22Rv1 (cell line): ENCODE results near the gene CFDP1.

Source experiments
- H3K27ac ChIP-seq: fragments of 450-650 bp; 2 replicates; pipeline ENCODE4 v1.5.1; 2017
- ZFX ChIP-seq: fragments of 450-650 bp; IDR thresholded peaks from 2 replicates; pipeline ENCODE4 v1.6.1; 2017; ENCODE audit warnings: antibody characterized with exemption, borderline replicate concordance
- TF ChIP-seq, protein P1 (sequence below): fragments of 450-650 bp; IDR thresholded peaks from 2 replicates; pipeline ENCODE4 v1.5.1; 2017; ENCODE audit warnings: mild to moderate bottlenecking

The CFDP1 gene

DNA sequence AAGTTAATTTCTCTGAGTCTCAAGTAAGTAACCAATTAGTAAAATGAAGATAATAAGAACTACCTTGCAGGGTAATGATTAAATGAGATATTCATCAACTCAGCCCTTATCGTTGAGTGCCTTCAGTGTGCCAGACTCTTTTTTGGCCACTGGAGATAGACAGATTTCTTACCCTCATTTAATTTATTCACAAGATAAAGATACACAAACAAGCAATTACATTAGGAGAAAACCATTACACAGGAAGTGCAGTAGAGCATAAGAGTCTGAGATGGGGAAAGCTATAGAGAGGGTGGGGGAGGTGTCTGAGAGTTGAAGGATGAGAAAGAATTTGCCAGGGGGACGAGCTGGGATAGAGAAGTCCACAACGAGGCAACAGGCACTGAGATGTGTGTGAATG is 109.4 kb downstream of the CFDP1 start:
- peak overlapping the region; percentile 34 for H3K27ac ChIP-seq
- TF ChIP-seq ZFX, result no peak
- TF ChIP-seq, protein P1, sequence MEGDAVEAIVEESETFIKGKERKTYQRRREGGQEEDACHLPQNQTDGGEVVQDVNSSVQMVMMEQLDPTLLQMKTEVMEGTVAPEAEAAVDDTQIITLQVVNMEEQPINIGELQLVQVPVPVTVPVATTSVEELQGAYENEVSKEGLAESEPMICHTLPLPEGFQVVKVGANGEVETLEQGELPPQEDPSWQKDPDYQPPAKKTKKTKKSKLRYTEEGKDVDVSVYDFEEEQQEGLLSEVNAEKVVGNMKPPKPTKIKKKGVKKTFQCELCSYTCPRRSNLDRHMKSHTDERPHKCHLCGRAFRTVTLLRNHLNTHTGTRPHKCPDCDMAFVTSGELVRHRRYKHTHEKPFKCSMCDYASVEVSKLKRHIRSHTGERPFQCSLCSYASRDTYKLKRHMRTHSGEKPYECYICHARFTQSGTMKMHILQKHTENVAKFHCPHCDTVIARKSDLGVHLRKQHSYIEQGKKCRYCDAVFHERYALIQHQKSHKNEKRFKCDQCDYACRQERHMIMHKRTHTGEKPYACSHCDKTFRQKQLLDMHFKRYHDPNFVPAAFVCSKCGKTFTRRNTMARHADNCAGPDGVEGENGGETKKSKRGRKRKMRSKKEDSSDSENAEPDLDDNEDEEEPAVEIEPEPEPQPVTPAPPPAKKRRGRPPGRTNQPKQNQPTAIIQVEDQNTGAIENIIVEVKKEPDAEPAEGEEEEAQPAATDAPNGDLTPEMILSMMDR, result no peak

DNA sequence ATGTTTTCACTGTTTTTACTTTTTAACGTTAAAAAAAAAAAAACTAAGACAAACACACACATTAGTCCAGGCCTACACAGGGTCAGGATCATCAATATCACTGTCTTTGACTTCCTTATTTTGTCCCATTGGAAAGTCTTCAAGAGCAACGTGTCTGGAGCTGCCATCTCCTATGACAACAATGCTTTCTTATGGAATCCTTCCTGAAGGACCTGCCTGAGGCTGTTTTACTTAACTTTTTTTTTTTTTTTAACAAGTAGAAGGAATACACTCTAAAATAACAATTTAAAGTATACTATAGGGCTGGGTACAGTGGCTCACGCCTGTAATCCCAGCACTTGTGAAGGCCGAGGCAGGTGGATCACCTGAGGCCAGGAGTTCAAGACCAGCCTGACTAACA is 110.1 kb downstream of the CFDP1 start:
- peak overlapping the region; percentile 34; the same call in 1 of the 2 replicates for H3K27ac ChIP-seq

GRCh38 chr16:75322740-75323139 is 110.6 kb downstream of the CFDP1 start:
- H3K27ac ChIP-seq, result no peak overlapping the region
- TF ChIP-seq, protein P1, result no peak
- no peak for TF ChIP-seq ZFX

More for the DNA sequence above, 110.1 kb downstream of the CFDP1 start:
- TF ChIP-seq, protein P1, result no peak
- TF ChIP-seq ZFX, result no peak

DNA sequence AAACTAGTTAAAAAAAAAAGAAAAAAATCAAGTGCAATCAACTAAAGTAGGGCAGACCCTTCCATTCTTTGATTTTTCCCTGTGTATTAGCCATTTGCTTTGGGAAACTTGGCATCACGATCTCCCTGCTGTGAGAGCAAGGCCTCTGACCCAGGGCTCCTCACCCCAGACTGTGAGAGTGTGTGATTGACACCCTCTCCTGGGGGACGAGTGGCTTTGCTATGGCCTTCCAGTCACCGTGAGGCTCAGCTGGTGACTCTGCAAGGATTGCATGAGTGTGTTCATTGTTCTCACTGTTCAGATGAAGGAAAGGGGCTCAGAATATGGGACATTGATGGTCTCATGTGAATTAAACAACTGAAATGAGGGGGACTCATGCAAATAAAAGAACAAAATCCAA is 112.9 kb downstream of the CFDP1 start:
- H3K27ac ChIP-seq, result no peak overlapping the region
- TF ChIP-seq, protein P1, result no peak
- no peak for TF ChIP-seq ZFX

GRCh38 chr16:75319513-75320411 is 113.5 kb downstream of the CFDP1 start:
- H3K27ac ChIP-seq, result no peak overlapping the region
- TF ChIP-seq, protein P1, result no peak
- no peak for TF ChIP-seq ZFX

- no peak for TF ChIP-seq ZFX
- TF ChIP-seq, protein P1, result no peak
- H3K27ac ChIP-seq, result no peak overlapping the region
These were observed 114.6 kb downstream of the CFDP1 start for GRCh38 chr16:75318737-75319136.

DNA sequence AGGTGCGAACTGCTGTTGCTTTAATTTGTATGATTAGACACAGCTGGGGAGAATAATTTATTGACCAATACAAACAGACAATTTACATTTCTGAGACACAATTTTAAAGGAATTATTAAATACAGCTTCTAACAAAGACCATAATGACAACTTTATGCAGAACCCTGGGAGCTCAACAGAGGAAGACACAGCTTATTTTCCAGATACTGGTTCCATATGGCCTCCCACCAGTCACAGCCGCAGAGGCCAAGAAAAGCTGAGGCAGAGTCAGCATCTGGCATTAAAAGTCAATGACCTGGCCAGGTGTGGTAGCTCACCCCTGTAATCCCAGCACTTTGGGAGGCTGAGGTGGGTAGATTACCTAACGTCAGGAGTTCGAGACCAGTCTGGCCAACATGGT is 115.8 kb downstream of the CFDP1 start:
- TF ChIP-seq, protein P1, result no peak
- TF ChIP-seq ZFX, result no peak
- H3K27ac ChIP-seq, result no peak overlapping the region
